GM11168 (cell line): ENCODE measurements around the gene COX7A2L.
"Not testable (repeated sequence)": the region's sequence is repeated elsewhere in the genome, so short reads cannot be mapped to it uniquely, and the experiment has no call there.

Experiments used
- in situ Hi-C: fragments of 300-500 bp; cut with MboI; formaldehyde crosslinking; loops from one replicate; pipeline ENCODE4 v1.12.0; 2022; ENCODE audit warnings: low sequenced_read_pairs; ENCODE audit not compliant: unreplicated experiment

Gene COX7A2L

GRCh38 chr2:42360890-42361727, at the start of gene COX7A2L:
COX7A2L (minus strand) TSS chr2:42361217; CDS start chr2:42361161, 56 bp downstream.
- in situ Hi-C loops, result no loop called here

- in situ Hi-C loops, result no loop called here
Observed at GRCh38 chr2:42408009-42408408, 47.0 kb upstream of the COX7A2L start.

- in situ Hi-C loops, result no loop called here
Observed at GRCh38 chr2:42407476-42407875, 46.5 kb upstream of the COX7A2L start.

GRCh38 chr2:42404676-42405075, 43.7 kb upstream of the COX7A2L start:
- in situ Hi-C loops, result no loop called here

GRCh38 chr2:42401773-42402172, 40.8 kb upstream of the COX7A2L start:
- in situ Hi-C loops, result no loop called here

GRCh38 chr2:42398052-42398451, 37.0 kb upstream of the COX7A2L start:
- in situ Hi-C loops, result not testable (repeated sequence)

GRCh38 chr2:42393320-42393719, 32.3 kb upstream of the COX7A2L start:
- in situ Hi-C loops, result not testable (repeated sequence)

- in situ Hi-C loops, result no loop called here
Observed at GRCh38 chr2:42392191-42392590, 31.2 kb upstream of the COX7A2L start.

- in situ Hi-C loops, result no loop called here
Observed at GRCh38 chr2:42390401-42390969, 29.5 kb upstream of the COX7A2L start.

- in situ Hi-C loops, result no loop called here
Observed at GRCh38 chr2:42386682-42387081, 25.7 kb upstream of the COX7A2L start.

GRCh38 chr2:42385225-42385624, 24.2 kb upstream of the COX7A2L start:
- in situ Hi-C loops, result no loop called here

- in situ Hi-C loops, result no loop called here
Observed at GRCh38 chr2:42383855-42384530, 23.0 kb upstream of the COX7A2L start.

GRCh38 chr2:42382144-42382543, 21.1 kb upstream of the COX7A2L start:
- in situ Hi-C loops, result no loop called here

- in situ Hi-C loops, result not testable (repeated sequence)
Observed at GRCh38 chr2:42380026-42380425, 19.0 kb upstream of the COX7A2L start.

GRCh38 chr2:42378415-42378814, 17.4 kb upstream of the COX7A2L start:
- in situ Hi-C loops, result no loop called here

- in situ Hi-C loops, result no loop called here
Observed at GRCh38 chr2:42376758-42377157, 15.7 kb upstream of the COX7A2L start.

GRCh38 chr2:42372474-42373200, 11.6 kb upstream of the COX7A2L start:
- in situ Hi-C loops, result no loop called here

GRCh38 chr2:42371611-42372473, 10.8 kb upstream of the COX7A2L start:
- in situ Hi-C loops, result no loop called here

GRCh38 chr2:42369532-42370229, 8.7 kb upstream of the COX7A2L start:
- in situ Hi-C loops, result no loop called here
